Activated CD4-positive, alpha-beta T cell treated with anti-CD3 and anti-CD28 coated beads, Interleukin-2, amount 10 ng/mL, durations not matched to agents 24 days and 14 days (primary cell): ENCODE data around the gene REXO1. TPM values are rescaled to one million over a fixed set of nuclear protein-coding genes. Genes with fewer than 3 reads are reported as not detected.
A peak's percentile ranks its signal among the peaks of the same experiment; 100 is the strongest.

Experiments used
- DNase-seq: peaks from one replicate; pipeline ENCODE4 v3.0.0; 2022
- H3K27ac Mint-ChIP-seq: one replicate; pipeline ENCODE4 v1.8.0; 2022; ENCODE audit warnings: mild to moderate bottlenecking, mixed read lengths
- H3K27me3 Mint-ChIP-seq: one replicate; pipeline ENCODE4 v1.8.0; 2022; ENCODE audit warnings: mixed read lengths
- H3K36me3 Mint-ChIP-seq: one replicate; pipeline ENCODE4 v1.8.0; 2022; ENCODE audit warnings: low read depth, mild to moderate bottlenecking, mixed read lengths
- H3K4me1 Mint-ChIP-seq: one replicate; pipeline ENCODE4 v1.8.0; 2021; ENCODE audit warnings: mixed read lengths
- H3K4me3 Mint-ChIP-seq: one replicate; pipeline ENCODE4 v1.8.0; 2022; ENCODE audit warnings: mild to moderate bottlenecking, moderate library complexity, mixed read lengths
- H3K9me3 Mint-ChIP-seq: one replicate; pipeline ENCODE4 v1.8.0; 2021; ENCODE audit warnings: mixed read lengths
- intact Hi-C: fragments of 100-400 bp; cut with micrococcal nuclease; formaldehyde crosslinking; loops from one replicate; pipeline ENCODE4 v1.15.1; 2023
- total RNA-seq: library from RNA; stranded (reverse); gene quantifications from 2 replicates; pipeline ENCODE4 v1.2.3, GENCODE V29; 2022

Gene REXO1
- total RNA-seq, 1 donor from 2014 or later = 61.4 TPM

DNA sequence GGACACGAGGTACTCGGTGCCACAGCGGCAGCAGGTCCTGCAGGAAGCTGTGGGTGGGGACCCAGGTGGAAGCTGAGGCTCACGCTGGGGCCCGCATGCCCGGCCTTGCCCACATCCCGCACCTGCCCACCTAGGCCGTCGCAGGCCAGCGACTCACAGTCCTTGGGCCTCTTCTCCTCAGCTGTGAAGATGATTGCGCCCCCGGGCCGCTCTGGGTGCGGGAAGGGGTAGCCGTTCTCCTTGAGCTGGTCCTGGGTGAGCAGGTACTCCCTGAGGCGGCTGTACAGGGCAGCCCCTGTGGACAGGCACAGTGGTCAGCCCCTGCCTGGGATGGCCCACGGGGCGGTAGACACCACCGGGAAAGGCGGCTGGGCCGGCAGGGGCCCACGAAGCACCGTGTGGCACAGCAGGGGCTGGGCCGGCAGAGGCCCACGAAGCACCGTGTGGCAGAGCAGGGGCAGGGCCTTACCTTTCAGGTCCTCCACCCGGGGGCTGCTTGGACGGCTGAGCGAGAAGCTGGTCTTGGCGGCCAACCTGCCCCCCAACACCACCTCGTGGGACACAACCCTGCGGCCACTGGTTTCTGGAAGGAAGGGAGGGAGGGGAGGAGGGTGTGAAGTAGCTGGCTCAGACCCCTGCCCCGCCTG lies 29.6 kb downstream of the REXO1 start:
- intact Hi-C loops = no loop called here
- Mint-ChIP-seq H3K27ac (no peak overlapping the region), H3K36me3 (peaks cover 25% of the 10 kb centered on the region), H3K9me3 (no peaks in the 10 kb centered on the region), H3K4me3 (no peak overlapping the region), H3K27me3 (no peaks in the 10 kb centered on the region), H3K4me1 (no peaks in the 10 kb centered on the region)
- no peak for DNase-seq

DNA sequence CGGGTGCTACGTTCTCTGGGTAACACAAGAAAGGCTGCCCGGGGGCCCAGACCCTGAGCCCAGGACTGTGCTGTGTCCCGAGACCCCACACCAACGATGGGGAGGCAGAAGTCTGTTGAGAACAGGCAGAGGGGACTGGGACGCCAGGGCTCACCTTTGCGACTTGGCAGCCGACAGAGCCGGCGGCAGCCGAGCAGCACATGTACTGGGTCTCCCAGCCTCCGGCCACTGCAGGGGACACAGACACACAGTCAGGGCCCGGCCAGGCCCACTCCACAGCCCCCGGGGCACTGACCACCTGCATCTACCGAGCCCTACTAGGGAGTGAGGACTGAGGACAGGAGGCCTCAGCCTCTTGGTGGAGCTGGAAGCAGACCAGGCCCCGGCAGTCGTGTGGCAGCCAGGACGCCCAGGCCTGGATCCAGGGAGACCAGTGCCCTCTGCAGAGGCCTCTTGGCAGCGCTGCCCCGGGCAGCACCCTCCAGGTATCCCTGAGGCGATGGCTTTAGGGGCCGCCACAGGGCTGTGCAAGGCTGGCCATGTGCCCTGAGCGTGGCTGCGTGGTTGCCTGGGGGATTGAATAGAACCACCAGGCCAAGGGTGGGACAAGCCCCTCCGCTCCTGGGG lies 30.6 kb downstream of the REXO1 start:
- no peaks in the 10 kb centered on the region for H3K9me3 Mint-ChIP-seq
- peaks cover 23% of the 10 kb centered on the region for H3K36me3 Mint-ChIP-seq
- H3K27ac Mint-ChIP-seq = no peak overlapping the region
- H3K4me3 Mint-ChIP-seq = no peak overlapping the region
- intact Hi-C loops = no loop called here
- H3K4me1 Mint-ChIP-seq = peaks cover 6% of the 10 kb centered on the region
- no peaks in the 10 kb centered on the region for H3K27me3 Mint-ChIP-seq
- no peak for DNase-seq

DNA sequence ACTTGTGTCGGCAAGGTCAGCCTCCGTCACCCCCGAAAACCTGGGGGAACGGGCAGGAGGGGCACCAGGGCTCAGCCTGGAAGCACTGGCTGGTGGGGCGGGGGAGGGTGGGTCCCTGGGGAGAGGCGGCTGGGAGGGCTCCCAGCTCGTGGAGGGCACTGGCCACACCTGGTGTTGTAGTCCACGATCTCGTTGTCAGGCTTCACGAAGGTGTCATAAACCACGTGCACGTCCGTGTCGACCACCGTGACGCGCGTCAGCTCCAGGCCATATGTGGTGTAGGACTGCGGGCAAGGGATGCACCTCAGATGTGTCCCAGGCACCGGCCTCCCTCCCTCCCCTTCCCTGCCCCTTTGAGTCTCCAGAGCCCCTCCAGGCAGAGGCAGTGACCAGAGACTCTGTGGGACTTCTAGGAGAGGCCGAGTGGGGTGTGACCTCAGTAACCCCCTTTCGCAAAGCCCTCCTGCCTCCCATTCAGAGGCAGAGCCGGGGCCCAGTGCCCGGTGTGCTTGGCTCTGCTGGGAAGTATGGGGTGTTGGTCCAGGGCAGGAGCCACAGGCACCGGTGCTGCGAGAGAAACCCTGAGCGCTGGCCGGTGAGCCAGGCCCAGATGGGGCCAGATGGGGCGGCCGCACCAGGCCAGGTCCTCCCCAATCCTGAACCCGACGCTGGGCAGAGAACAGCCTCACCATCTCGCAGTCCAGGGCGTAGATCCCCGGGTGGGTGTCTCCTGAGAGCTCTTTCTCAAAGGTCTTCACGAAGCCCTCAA lies 31.6 kb downstream of the REXO1 start:
- intact Hi-C loops = no loop called here
- peaks cover 10% of the 10 kb centered on the region for H3K4me1 Mint-ChIP-seq
- H3K27ac Mint-ChIP-seq = no peak overlapping the region
- peaks cover 20% of the 10 kb centered on the region for H3K36me3 Mint-ChIP-seq
- H3K9me3 Mint-ChIP-seq = no peaks in the 10 kb centered on the region
- no peak overlapping the region for H3K4me3 Mint-ChIP-seq
- DNase-seq = no peak
- no peaks in the 10 kb centered on the region for H3K27me3 Mint-ChIP-seq

DNA sequence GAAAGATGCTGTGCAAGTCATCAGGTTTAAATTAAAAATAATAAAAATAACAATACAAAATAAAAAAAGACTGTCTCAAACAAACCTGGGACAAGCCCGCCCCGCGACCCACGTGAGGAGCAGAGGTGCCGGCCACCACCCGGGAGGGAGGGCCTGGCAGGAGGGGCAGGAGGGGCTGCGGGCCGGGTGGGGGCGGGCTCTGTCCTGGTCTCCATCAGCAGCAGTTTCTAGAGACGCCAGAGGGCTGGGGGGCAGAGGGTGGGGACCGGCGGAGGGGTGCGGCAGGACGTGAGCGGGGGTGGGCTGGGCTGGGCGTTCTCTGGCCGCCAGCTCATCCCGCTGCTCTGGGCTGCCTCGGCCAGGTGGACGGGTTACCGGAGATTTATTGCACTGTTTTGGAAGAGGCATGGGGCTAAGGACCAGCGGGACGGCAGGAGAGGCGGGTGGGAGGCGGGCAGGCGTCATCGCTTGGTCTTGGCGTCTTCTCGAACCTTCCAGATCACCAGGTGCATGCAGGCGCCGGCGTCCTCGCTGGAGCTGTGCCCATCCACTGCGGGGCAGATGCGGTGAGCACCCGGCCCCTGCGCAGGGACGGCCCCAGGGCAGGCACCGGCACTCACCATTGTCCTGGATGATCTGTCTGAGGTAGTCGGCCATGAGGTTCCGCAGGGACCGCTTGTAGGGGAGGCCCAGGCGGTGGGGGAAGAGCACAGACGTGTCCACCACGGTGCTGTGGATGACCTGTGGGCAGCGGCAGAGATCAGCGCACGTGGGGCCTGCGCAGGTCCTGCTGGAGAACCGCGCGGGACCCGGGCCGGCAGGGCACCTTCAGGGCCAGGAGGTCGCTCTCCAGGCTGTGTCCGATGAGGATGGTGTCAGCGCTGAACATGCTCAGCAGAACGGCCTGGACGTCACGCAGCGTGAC lies 32.4 kb downstream of the REXO1 start:
- Mint-ChIP-seq H3K36me3 (peaks cover 15% of the 10 kb centered on the region), H3K27me3 (no peaks in the 10 kb centered on the region), H3K9me3 (no peaks in the 10 kb centered on the region), H3K27ac (no peak overlapping the region), H3K4me1 (peaks cover 13% of the 10 kb centered on the region), H3K4me3 (no peak overlapping the region)
- no peak for DNase-seq
- intact Hi-C loops = no loop called here

DNA sequence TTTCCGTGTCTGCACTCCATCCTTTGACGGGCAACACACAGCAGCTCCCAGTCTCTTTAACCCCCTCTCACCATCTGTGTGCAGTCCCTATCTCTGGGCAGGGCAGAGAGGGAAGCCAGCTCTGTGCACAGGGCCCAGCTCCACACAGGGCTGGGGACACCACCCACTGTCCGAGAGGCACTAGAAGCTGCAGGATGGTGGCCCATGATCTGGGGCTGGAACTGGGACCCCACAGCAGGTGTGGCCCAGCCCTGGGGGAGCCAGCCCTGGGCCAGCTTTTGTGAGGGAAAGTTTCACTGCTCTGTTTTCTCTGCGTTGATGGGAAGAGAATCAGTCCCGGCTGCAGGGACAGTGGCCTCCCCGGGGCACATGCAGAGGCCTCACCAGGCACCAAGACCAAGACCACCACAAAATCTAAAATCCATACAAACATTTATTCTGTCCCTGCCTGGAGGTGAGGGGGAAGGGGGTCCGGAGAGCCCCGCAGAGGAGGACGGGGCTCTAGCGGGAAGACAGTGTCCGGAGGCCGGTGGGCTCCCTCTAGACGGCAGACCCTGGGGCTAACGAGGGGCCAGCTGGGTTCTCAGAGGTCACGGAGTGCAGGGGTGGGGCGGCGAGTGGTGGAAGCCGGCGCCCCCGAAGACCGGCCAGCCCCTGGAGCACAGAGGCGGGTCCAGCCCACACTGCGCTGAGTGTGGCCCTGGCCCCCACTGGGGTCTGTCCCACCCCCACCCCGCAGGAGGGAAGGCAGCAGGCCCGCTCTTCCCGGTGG lies 33.3 kb downstream of the REXO1 start:
- no peak overlapping the region for H3K4me3 Mint-ChIP-seq
- no peaks in the 10 kb centered on the region for H3K9me3 Mint-ChIP-seq
- H3K36me3 Mint-ChIP-seq = peaks cover 8% of the 10 kb centered on the region
- H3K27ac Mint-ChIP-seq = no peak overlapping the region
- intact Hi-C loops = loop anchor here (5.0 kb wide), 2 partner anchors 163 to 223 kb away; partner anchors contain the start of genes MBD3 and TCF3
- H3K27me3 Mint-ChIP-seq = no peaks in the 10 kb centered on the region
- no peak for DNase-seq
- H3K4me1 Mint-ChIP-seq = peaks cover 13% of the 10 kb centered on the region

DNA sequence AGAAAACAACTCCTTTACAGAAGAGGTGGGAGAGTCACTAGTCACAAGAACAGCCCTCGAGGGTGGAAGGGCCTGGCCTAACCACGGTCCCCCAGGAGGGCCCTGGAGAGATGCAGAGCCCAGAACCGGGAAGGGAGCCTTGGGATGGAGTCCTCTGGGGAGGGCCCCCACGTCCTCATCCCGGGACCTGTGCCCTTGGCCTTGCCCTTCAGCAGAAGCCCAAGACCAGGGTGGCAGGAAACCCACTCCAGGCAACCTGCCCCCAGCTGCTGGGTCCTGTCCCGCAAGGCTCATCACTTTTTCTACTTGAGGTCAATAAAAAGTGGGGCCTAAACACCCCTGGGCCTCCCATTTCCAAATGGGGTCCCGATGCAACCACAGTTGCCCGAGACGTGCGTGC lies 33.9 kb downstream of the REXO1 start:
- DNase-seq = no peak
- Mint-ChIP-seq H3K9me3 (no peaks in the 10 kb centered on the region), H3K4me1 (peaks cover 13% of the 10 kb centered on the region), H3K36me3 (peaks cover 8% of the 10 kb centered on the region), H3K27ac (no peak overlapping the region), H3K27me3 (no peaks in the 10 kb centered on the region), H3K4me3 (no peak overlapping the region)
- intact Hi-C loops = loop anchor here (5.0 kb wide), 2 partner anchors 162 to 222 kb away; partner anchors contain the start of genes MBD3 and TCF3

DNA sequence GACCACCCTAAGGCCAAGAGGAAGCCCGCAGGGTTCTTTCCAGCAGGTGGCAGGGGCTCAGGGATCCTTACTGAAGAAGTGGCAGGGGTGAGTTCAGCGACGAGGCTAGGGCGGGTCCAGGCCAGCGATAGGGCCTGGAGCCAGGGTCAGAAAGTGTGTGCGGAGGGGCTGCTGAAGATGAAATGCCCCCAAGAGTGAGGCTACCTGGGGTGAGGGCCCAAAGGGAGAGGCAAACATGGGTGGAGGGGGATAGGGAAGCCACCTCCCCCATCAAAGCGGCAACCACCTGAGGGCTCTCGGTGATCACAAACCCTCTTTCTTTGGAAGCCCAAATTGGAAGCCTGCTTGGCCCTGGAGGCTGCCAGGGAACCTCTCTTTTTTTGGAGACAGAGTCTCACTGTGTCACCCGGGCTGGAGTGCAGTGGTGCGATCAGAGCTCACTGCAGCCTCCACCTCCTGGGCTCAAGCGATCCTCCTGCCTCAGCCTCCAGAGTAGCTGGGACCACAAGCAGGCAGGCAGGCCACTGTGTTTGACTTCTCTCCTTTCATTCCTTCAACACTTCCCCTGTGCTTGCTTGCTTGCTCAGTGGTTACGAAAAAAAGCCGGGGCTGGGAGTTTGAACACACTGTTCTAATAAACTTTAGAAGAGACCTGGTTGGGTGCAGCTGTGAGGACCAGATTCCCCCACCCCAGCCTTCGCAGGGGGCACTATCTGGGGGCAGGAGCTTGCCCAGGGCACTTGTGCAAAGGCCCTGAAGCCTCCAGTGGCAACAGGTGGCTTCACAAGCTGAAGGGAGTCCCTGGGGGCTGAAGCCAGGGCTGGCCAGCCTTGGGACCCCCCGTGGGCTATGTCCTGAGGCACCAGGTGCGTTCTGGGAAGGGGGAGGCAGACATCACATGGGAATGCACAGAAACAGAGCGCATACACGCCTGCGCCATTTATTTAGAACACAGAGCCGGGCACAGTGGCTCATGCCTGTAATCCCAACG lies 34.8 kb downstream of the REXO1 start:
- Mint-ChIP-seq H3K27ac (peak overlapping the region; percentile 94), H3K4me1 (peaks cover 13% of the 10 kb centered on the region)
- intact Hi-C loops = loop anchor here (5.0 kb wide), 2 partner anchors 161 to 221 kb away; partner anchors contain the start of genes MBD3 and TCF3

DNA sequence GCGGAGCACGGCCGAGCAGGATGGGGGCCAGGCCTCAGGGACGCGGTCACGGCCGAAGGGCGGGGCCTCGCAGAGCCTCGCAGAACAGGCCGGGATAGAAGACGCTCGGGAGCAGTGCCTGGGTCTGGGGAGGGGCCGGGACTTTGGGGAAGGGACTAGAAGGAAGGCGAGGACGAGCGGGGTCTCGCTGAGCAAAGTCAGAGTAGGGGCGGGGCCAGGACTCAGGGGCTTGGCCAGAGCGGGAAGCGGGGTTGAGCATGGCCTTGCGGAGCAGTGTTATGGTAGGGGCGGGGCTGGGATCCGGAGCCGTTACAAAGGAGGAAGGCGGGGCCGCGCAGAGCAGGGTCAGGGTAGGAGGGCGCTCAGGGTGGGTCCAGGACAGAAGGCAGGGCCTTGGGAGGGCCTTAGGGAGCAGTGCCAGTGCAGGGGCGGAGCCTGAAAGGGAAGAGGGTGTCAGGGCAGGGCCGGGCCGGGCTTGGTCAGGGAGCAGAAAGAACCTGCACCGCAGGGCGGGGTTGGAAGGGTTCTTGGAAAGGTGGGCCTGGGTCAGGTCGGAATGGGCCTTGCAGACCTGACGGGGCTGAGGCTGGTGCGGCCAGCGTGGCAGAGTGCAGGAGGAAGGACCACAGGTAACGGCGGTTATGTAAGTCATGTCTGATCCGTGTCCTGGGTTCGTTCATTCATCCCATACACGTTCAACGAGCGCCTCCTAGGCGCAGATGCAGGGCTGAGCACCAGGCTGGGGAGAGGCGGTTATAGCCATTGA lies 35.7 kb downstream of the REXO1 start:
- H3K9me3 Mint-ChIP-seq = no peaks in the 10 kb centered on the region
- peaks cover 5% of the 10 kb centered on the region for H3K36me3 Mint-ChIP-seq
- H3K27me3 Mint-ChIP-seq = no peaks in the 10 kb centered on the region
- peaks cover 13% of the 10 kb centered on the region for H3K4me1 Mint-ChIP-seq
- H3K4me3 Mint-ChIP-seq = peak overlapping the region; percentile 93
- intact Hi-C loops = loop anchor here (1.0 to 5.0 kb wide), 3 partner anchors 36 to 220 kb away; partner anchors contain the start of genes MBD3, REXO1 and TCF3
- peak; percentile 98 for DNase-seq
- H3K27ac Mint-ChIP-seq = peak overlapping the region; percentile 94

More for the DNA sequence above, 34.8 kb downstream of the REXO1 start:
- DNase-seq = no peak
- no peaks in the 10 kb centered on the region for H3K9me3 Mint-ChIP-seq
- H3K4me3 Mint-ChIP-seq = peak overlapping the region; percentile 93
- peaks cover 8% of the 10 kb centered on the region for H3K36me3 Mint-ChIP-seq
- no peaks in the 10 kb centered on the region for H3K27me3 Mint-ChIP-seq

DNA sequence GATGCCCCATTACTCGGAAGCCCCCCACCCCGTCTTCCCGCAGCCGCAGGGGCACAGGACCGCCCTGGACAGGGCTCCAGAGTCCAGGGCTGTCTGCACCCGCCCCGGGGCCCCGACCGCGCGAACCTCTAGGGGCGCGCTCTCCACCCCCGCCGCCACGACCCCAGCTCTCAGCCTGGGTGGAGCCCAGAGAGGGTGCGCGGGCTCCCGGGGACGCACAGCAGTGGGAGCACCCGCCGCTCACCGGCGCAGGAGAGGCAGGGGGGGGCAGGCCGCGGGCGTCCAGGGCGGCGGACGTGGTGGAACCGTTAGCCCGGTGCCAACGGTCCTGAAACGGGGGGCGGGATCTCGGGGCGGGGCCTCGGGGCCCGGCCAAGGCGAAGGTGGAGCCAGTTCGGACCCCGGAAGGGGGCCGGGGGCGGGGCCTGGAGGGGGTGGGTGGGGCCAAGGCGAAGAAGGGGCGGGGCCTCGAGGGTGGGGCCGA lies 36.3 kb downstream of the REXO1 start, which contains the start of gene ATP8B3:
Gene ATP8B3 (minus strand): TSS at position 335 of the 484 bp plus-strand sequence. CDS start 540 bp downstream, outside the sequence.
- Mint-ChIP-seq H3K36me3 (peaks cover 5% of the 10 kb centered on the region), H3K27ac (peak within 1 kb of the TSS; percentile 94), H3K9me3 (no peaks in the 10 kb centered on the region), H3K4me3 (peak within 1 kb of the TSS; percentile 93), H3K4me1 (peaks cover 13% of the 10 kb centered on the region), H3K27me3 (no peaks in the 10 kb centered on the region)
- intact Hi-C loops = loop anchor here (1.0 to 5.0 kb wide), 3 partner anchors 36 to 220 kb away; partner anchors contain the start of genes MBD3, REXO1 and TCF3
- no peak for DNase-seq

DNA sequence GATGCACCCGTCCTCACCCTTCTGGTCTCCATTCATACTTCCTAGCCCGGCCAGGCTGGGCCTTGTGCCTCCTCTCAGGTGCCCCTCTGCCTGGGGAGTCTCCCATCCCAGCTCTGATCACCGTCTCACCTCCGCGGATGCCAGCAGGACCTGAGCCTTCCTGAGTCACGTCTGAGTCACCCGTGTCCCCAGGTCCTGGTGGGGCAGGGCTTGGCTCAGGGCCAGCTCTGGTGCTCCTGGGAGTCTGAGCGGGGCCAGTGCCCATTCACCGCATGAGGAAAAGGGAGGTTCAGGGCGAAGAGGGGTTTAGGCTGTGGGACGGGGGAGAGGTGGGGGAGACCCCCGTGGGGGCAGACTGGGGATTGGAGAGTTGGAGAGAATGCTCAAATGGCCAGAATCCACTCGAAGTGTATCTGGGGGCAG lies 36.8 kb downstream of the REXO1 start:
- peak; percentile 77 for DNase-seq
- Mint-ChIP-seq H3K4me3 (peak overlapping the region; percentile 93), H3K4me1 (peaks cover 13% of the 10 kb centered on the region), H3K27me3 (no peaks in the 10 kb centered on the region), H3K36me3 (peaks cover 5% of the 10 kb centered on the region), H3K27ac (peak overlapping the region; percentile 88), H3K9me3 (no peaks in the 10 kb centered on the region)
- intact Hi-C loops = loop anchor here (5.0 kb wide), 2 partner anchors 159 to 219 kb away; partner anchors contain the start of genes MBD3 and TCF3
